NCI-H2171 treated with DMSO at 0.1 percent for 48 hours (cell line): ENCODE data around the gene NRSN2.
A peak's percentile ranks its signal among the peaks of the same experiment; 100 is the strongest.

Source experiments
- DNase-seq: peaks from one replicate; lab custom pipeline; 2025; lab: John Stamatoyannopoulos, UW

NRSN2 gene, protein sequence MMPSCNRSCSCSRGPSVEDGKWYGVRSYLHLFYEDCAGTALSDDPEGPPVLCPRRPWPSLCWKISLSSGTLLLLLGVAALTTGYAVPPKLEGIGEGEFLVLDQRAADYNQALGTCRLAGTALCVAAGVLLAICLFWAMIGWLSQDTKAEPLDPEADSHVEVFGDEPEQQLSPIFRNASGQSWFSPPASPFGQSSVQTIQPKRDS

DNA sequence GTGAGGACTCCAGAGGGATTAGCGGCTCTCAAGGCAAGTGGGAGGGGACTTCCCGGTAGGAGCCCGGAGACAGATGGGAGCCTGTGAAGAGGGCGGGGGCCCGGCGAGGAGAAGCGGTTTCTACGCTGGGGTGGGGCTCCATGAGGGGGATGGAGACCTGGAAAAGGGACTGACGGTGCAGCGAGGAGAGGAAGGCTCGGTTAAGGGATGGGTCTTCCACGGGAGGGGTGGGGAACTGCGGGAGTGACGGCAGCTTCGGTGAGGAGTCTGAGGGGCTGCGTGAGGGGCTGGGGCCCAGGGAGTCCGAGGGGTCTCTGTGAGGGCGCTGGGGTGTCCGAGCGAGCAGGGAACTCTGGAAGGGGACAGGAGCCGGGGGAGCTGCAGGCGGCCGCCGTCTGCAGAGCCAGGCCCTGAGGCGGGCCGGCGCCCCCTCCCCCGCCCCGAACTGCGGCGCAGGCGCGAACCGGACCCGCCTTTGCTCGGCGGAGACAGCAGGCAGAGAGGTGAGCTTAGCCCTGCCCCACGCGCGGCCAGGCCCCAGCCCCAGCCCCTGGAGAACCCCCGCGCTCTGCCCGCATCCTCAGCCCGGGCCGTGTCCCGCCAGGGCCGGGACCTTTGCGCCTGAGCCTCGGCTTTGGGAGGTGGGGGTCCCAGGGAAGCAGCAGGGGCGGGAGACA, at the start of gene NRSN2:
NRSN2 (plus strand) TSS at position 472 of the 677 bp plus-strand sequence. CDS start 2,533 bp downstream, outside the sequence.
- DNase-seq = peak; percentile 88

GRCh38 chr20:297925-298775, 48.8 kb upstream of the NRSN2 start:
- DNase-seq = peak; percentile 53

DNA sequence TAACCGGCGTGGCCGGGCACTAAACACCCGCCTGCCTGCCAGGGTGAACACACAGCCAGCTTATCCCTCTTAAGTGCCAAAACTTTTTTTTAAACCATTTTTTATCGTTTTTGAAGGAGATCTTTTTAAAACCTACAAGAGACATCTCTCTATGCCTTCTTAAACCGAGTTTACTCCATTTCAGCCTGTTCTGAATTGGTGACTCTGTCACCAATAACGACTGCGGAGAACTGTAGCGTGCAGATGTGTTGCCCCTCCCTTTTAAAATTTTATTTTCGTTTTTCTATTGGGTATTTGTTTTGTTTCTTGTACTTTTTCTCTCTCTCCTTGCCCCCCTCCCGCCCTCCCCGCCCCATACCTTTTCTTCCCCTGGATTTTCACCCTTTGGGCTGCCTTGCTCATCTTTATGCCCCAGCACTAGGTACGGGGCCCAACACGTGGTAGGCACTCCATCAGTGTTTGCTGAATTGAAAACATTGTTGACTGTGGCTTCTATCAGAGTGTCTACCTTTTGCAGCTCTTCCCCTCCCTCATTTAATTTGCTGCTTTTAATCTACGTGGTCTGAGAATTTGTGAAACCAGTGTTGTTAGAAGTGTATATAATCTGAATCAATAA, 48.0 kb upstream of the NRSN2 start:
- DNase-seq = no peak

- no peak for DNase-seq
These were observed 46.4 kb upstream of the NRSN2 start for GRCh38 chr20:300345-300990.

DNA sequence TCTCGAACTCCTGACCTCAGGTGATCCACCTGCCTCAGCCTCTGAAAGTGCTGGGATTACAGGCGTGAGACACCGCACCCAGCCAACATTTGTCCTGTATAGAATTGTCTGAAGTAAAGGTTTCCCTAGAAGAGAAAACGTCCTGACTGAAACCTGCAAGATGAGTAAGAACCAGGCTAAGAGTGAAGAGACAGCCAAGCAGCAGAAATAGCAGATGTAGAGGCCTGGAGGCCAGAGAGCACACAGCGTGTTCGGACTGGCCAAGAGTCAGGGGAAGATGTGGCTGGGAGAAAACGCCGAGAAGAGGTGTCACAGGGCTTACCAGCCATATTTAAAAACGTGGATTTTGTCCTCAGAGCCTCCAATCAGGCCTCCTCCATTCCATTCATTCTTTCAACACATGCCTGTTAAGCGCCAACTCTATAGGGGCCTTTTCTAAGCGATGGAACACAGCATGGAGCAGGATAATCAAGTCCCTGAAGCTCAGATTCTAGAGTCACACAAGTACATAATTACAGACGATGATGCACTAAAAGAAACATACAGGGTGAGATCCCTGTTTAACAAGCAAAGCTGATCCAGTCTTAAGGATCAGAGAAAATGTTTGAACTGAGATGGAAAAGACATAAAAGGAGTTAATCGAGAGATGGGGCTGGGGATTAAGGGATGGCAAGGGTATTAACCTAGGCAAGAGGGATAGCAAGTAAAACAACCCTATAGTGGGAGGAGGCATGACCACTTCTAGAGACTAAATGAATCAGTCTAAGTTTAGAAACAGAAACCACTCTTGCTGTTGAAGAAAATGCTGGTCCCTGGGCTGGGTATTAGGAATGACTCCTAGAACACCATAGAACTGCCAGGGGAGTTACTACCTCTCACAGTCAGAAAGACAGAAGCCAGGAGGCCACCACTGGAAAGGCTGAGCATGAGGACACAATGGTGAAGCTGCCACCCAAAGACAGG, 44.7 kb upstream of the NRSN2 start:
- no peak for DNase-seq

DNA sequence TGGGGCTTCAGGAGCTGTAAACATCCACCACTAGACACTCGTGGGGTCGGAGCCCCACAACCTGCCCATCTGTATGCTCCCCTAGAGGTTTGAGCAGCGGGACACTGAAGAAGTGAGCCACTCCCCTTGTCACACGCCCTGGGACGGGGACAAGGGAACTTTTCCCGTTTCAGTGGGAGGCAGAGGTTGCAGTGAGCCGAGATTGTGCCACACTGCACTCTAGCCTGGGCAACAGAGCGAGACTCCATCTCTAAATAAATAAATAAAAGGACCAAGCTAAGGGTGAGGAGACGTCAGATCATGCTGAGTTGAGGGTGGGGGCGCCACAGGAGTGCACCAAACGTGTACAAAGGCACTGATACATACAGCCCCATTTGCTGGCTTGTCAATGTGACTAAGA, 41.2 kb upstream of the NRSN2 start:
- no peak for DNase-seq

DNA sequence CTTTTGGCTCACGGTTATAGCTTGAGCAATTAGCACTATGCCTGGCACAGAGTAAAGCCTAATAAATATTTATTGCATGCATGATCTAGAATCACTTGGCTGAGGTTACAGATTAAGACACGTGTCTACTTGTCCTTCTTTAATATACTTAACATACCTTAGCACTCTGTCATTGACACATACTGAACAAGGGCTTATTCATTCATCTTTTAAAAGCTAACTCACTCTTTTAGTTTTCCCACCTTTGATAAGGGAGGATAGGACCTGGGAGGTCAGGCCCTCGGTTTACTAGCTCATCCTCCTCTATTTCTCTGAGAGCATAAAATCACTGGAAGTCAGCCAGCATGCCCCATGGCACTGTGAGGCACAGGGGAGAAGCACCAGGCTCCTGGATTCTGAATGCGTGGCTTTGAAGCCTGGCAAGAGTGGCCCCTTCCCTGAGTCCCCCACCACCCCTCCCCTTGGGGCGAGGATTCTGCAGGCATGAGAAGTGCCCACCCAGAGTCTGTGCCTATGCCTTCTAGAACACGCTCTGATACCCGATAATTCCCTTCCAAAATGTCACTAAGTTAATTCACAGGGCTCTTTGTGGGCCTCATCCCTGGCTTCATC, 38.4 kb upstream of the NRSN2 start:
- no peak for DNase-seq

DNA sequence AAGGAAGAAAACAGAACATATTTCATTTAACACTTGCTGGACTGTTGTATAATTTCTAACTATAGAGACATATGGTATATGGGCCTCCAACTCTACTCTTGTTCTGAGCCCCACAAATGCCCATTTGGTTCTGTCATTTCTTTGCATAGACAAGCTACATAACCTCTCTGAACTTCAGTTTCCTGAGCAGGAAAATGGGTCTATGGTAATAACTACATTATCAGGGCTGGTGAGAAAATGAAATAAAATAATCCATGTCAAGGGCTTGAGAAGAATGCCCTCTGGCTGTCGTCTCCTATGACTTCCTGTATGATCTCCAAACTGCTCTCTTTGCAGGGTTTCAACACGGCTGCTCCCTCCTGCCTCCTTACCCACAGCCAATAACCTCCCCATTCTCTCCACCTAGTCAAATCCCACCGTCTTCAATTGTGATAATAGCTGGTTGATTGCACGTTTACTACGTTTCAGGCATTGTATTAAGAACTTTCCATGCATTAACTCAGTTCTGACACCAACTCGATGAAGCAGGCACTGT, 37.5 kb upstream of the NRSN2 start:
- DNase-seq = peak; percentile 41

DNA sequence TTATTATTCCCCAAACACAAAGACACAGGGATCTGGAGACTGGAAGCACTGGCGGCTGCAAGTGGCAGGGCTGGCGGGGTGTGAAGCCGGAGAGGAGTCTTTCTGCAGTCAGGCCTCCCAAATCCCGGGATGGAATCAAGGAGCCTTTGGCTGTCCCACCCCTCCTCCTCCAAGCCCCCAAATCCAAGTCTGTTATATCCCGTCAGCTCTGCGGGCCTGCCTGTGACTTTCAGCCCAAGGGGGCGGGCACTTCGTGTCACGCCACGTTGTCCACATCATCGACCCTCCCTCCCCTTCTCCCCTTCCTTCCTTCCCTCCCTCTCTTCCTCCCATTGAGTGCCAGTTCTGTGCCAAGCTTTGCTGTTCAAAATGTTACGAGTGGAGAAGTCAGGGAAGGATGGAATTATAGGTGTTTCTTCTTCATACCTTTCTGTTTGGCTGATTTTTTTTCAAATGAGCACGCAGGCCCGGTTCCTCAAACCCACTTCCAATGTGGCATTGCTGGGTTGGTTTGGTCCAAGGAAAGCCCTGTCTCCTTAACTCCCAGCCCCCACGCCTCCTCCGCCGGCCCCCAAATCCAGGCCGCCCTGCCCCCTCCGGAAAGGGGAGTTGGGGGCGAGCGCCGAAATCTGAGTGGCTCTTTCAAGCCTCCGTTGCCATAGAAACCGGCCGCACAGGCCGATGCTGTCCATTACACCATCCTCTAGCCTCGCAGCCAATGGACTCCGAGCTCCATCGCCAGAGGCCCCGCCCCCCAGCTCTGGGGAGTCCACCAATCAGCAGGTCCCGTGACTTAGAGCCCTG, 36.9 kb upstream of the NRSN2 start:
- DNase-seq = peak; percentile 100

- DNase-seq = no peak
These were observed 36.3 kb upstream of the NRSN2 start for GRCh38 chr20:310645-311044.

DNA sequence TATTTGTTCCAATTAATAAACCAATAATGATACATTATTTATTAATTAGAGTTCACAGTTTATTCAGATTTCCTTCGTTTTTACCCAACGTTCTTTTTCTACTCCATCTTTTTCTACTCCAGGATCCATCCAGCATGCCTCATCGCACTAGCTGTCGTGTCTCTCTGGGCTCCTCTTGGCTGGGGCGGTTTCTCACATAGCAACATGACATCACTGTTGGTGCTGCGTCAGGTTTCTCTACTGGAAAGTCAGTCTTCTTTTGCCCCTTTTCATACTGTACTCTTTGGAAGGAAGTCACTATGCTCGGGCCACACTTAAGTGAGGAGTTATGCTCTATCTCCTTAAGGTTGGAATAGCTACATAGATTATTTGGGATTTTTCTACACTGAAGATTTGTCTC, 35.3 kb upstream of the NRSN2 start:
- no peak for DNase-seq

DNA sequence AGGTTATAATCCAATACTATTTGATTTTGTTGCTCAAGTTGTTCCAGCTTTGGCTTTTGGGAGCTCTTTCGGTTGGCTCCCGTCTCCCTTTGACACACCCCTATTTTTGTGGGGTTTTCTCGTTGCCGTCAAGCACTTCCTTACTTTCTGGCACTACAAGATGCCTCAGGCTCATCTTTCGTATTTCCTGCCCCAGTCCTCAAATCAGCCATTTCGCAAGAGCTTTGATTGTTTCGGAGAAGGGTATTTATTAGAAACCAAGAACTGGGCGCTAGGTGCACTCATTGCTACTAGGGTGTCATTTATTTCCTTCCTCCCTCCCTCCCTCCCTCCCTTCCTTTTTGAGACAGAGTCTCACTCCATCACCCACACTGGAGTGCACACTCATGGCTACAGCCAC, 34.8 kb upstream of the NRSN2 start:
- DNase-seq = no peak

DNA sequence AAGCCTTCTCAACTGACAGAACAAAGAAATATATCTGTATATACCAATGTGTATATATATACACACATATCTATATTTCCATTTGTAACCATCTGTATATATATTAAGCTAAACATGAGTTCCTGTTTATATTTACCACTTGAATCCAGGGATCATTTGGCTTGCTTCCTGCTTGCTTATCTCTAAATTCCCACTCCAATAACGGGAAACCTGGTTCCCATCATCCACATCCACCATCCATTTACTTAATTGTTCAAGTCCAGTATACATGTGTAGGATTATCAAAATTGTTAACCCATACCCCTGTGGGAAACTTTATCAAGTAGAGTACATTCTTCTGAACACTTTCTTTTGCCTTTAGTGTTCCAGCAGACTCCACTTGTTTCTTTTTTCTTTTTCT, 34.0 kb upstream of the NRSN2 start:
- no peak for DNase-seq

GRCh38 chr20:313402-313801, 33.5 kb upstream of the NRSN2 start:
- no peak for DNase-seq

GRCh38 chr20:313948-314347, 33.0 kb upstream of the NRSN2 start:
- no peak for DNase-seq

DNA sequence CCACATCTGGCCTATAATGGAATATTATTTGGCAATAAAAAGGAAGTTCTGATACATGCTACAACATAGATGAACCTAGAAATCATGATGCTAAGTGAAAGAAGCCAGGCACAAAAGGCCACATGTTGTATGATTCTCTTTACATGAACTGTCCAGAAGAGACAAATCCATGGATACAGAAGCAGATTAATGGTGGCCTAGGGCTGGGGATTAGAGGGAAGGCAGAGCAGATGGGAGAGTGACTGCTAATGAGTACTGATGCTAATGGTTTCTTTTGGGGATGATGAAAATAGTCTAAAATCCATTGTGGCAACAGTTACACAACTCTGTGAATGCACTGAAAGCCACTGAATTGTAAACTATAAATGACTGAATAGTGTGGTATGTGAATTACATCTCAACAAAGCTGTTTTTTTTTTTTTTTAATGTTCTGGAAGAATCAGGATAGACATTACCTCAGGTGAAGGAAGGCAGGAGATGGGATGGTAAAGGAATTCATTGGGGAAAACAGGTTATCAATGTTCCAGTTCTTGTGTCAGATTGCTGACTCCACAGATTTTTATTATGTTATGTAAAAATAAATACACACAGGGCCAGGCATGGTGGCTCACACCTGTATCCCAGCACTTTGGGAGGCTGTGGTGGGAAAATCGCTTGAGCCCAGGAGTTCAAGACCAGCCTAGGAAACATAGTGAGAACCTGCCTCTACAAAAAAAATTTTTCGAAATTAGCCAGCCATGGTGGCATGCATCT, 30.4 kb upstream of the NRSN2 start:
- no peak for DNase-seq

- DNase-seq = peak; percentile 95
These were observed 22.5 kb upstream of the NRSN2 start for GRCh38 chr20:324177-325044.
